SK-N-MC (cell line): ENCODE data around the gene CCDC158.

Experiments
- EZH2 ChIP-seq: fragments of 200-600 bp; sonication (generic); IDR thresholded peaks from one replicate; pipeline ENCODE4 v1.6.1; 2017; ENCODE audit warnings: antibody characterized with exemption
- POLR2AphosphoS5 ChIP-seq: IDR thresholded peaks from 2 replicates; pipeline ENCODE4 v1.6.1; 2012; ENCODE audit warnings: mild to moderate bottlenecking, low read depth, low read length, borderline replicate concordance

DNA sequence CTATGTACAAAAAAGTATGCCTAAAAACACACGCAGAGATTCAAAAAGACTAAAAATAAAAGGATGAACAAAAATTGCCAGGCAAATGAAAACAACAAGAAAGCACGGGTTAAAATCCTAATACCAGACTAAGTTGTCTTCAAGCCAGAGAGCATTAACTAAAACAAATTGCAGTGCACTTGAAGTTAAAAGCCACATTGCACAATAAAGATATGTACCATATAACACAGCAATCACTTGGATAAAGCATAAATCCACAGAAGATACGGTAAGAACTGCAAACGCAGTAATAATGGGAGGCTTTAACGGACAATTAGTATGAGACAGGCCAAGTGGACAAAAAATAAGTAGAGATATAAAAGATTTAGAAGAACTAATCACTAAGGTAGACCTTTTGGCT, 14.9 kb downstream of the CCDC158 start:
- TF ChIP-seq EZH2 (no peak), POLR2AphosphoS5 (no peak)
